MM.1S (cell line): Measurements from ENCODE around the gene ZFYVE28.
"Not testable (repeated sequence)": the region's sequence is repeated elsewhere in the genome, so short reads cannot be mapped to it uniquely, and the experiment has no call there.

Experiments
- CTCF ChIP-seq: fragments of 300-600 bp; sonication (generic); IDR thresholded peaks from 2 replicates; pipeline ENCODE4 v1.5.1; 2016; ENCODE audit warnings: antibody characterized with exemption, low read length, mixed read lengths
- EZH2 ChIP-seq: fragments of 300-600 bp; sonication (generic); optimal IDR thresholded peaks from 2 replicates; pipeline ENCODE3; 2017; ENCODE audit warnings: low read depth, mild to moderate bottlenecking, antibody characterized with exemption, low read length, mixed read lengths
- EZH2phosphoT487 ChIP-seq: fragments of 300-600 bp; sonication (generic); IDR thresholded peaks from 2 replicates; pipeline ENCODE4 v1.6.1; 2018; ENCODE audit warnings: antibody characterized with exemption, low read length

- not testable (repeated sequence) for TF ChIP-seq CTCF, EZH2phosphoT487, EZH2
Measured at GRCh38 chr4:2465544-2465943, 47.1 kb upstream of the ZFYVE28 start.
